IMR-90 (cell line): ENCODE measurements around the gene PAX3.

ENCODE experiments used
- BHLHE40 ChIP-seq: fragments of 150-350 bp; IDR thresholded peaks from 2 replicates; pipeline ENCODE4 v1.6.1; 2016; ENCODE audit warnings: mild to moderate bottlenecking, low read depth, low read length
- CHD1 ChIP-seq: IDR thresholded peaks from 2 replicates; pipeline ENCODE4 v1.6.1; 2012; ENCODE audit warnings: low read depth, low read length, improper control_type of control experiment
- CTCF ChIP-seq: conservative IDR thresholded peaks from 2 replicates; pipeline ENCODE4 v1.5.1; 2012; ENCODE audit warnings: mild to moderate bottlenecking, low read depth, low read length, improper control_type of control experiment
- MAZ ChIP-seq: IDR thresholded peaks from 2 replicates; pipeline ENCODE4 v1.6.1; 2012; ENCODE audit warnings: low read depth, mild to moderate bottlenecking, low read length, improper control_type of control experiment, moderate library complexity, borderline replicate concordance
- POLR2A ChIP-seq: IDR thresholded peaks from 2 replicates; pipeline ENCODE4 v1.6.1; 2012; ENCODE audit warnings: mild to moderate bottlenecking, low read depth, low read length
- RAD21 ChIP-seq: IDR thresholded peaks from 2 replicates; pipeline ENCODE4 v1.6.1; 2012; ENCODE audit warnings: low read length, improper control_type of control experiment
- RCOR1 ChIP-seq: IDR thresholded peaks from 2 replicates; pipeline ENCODE4 v1.6.1; 2012; ENCODE audit warnings: mild to moderate bottlenecking, low read length, improper control_type of control experiment; ENCODE audit not compliant: insufficient replicate concordance
- RFX5 ChIP-seq: IDR thresholded peaks from 2 replicates; pipeline ENCODE4 v1.8.0; 2012; ENCODE audit warnings: low read depth, mild to moderate bottlenecking, low read length, moderate library complexity
- USF2 ChIP-seq: fragments of 150-350 bp; IDR thresholded peaks from 2 replicates; pipeline ENCODE4 v1.6.1; 2017; ENCODE audit warnings: mild to moderate bottlenecking, antibody characterized with exemption, low read length, low read depth

GRCh38 chr2:222288590-222289277 lies 10.1 kb downstream of the PAX3 start:
- no peak for TF ChIP-seq POLR2A
- TF ChIP-seq CTCF: no peak
- no peak for TF ChIP-seq RFX5
- no peak for TF ChIP-seq RAD21
- TF ChIP-seq CHD1: no peak
- no peak for TF ChIP-seq USF2
- no peak for TF ChIP-seq RCOR1
- no peak for TF ChIP-seq MAZ
- TF ChIP-seq BHLHE40: no peak
